8988T (cell line): ENCODE measurements around the gene LSAMP.
"Not testable (repeated sequence)": the region's sequence is repeated elsewhere in the genome, so short reads cannot be mapped to it uniquely, and the experiment has no call there.

Experiments
- DNase-seq: peaks from one replicate; pipeline ENCODE4 v3.0.0; 2011

Gene LSAMP

GRCh38 chr3:116087426-116087825 is 357.9 kb downstream of the LSAMP start:
- no peak for DNase-seq

- no peak for DNase-seq
Observed at GRCh38 chr3:116084999-116085791, 360.1 kb downstream of the LSAMP start.

GRCh38 chr3:116083683-116084082 is 361.6 kb downstream of the LSAMP start:
- no peak for DNase-seq

GRCh38 chr3:116078561-116078960 is 366.7 kb downstream of the LSAMP start:
- DNase-seq, result no peak

GRCh38 chr3:116077557-116077956 is 367.7 kb downstream of the LSAMP start:
- DNase-seq, result no peak

GRCh38 chr3:116077059-116077458 is 368.2 kb downstream of the LSAMP start:
- DNase-seq, result no peak

GRCh38 chr3:116070516-116071278 is 374.6 kb downstream of the LSAMP start:
- not testable (repeated sequence) for DNase-seq

GRCh38 chr3:116070061-116070460 is 375.2 kb downstream of the LSAMP start:
- no peak for DNase-seq

GRCh38 chr3:116069024-116069423 is 376.3 kb downstream of the LSAMP start:
- no peak for DNase-seq

- no peak for DNase-seq
Observed at GRCh38 chr3:116067326-116067725, 378.0 kb downstream of the LSAMP start.

- no peak for DNase-seq
Observed at GRCh38 chr3:116065501-116065900, 379.8 kb downstream of the LSAMP start.

- DNase-seq, result no peak
Observed at GRCh38 chr3:116064646-116065045, 380.6 kb downstream of the LSAMP start.

GRCh38 chr3:116059421-116060096 is 385.7 kb downstream of the LSAMP start:
- DNase-seq, result peak; percentile 40

GRCh38 chr3:116058844-116059243 is 386.4 kb downstream of the LSAMP start:
- DNase-seq, result no peak

GRCh38 chr3:116057400-116058006 is 387.8 kb downstream of the LSAMP start:
- DNase-seq, result no peak

GRCh38 chr3:116056280-116056679 is 389.0 kb downstream of the LSAMP start:
- DNase-seq, result no peak

GRCh38 chr3:116053017-116053416 is 392.3 kb downstream of the LSAMP start:
- no peak for DNase-seq

GRCh38 chr3:116052602-116053001 is 392.7 kb downstream of the LSAMP start:
- no peak for DNase-seq

GRCh38 chr3:116051586-116051985 is 393.7 kb downstream of the LSAMP start:
- DNase-seq, result no peak

GRCh38 chr3:116051040-116051439 is 394.2 kb downstream of the LSAMP start:
- DNase-seq, result no peak

- DNase-seq, result no peak
Observed at GRCh38 chr3:116050311-116050915, 394.9 kb downstream of the LSAMP start.

- no peak for DNase-seq
Observed at GRCh38 chr3:116048991-116049390, 396.3 kb downstream of the LSAMP start.

- no peak for DNase-seq
Observed at GRCh38 chr3:116046350-116046749, 398.9 kb downstream of the LSAMP start.
